Measurements from ENCODE around the gene POLG2.

DNA sequence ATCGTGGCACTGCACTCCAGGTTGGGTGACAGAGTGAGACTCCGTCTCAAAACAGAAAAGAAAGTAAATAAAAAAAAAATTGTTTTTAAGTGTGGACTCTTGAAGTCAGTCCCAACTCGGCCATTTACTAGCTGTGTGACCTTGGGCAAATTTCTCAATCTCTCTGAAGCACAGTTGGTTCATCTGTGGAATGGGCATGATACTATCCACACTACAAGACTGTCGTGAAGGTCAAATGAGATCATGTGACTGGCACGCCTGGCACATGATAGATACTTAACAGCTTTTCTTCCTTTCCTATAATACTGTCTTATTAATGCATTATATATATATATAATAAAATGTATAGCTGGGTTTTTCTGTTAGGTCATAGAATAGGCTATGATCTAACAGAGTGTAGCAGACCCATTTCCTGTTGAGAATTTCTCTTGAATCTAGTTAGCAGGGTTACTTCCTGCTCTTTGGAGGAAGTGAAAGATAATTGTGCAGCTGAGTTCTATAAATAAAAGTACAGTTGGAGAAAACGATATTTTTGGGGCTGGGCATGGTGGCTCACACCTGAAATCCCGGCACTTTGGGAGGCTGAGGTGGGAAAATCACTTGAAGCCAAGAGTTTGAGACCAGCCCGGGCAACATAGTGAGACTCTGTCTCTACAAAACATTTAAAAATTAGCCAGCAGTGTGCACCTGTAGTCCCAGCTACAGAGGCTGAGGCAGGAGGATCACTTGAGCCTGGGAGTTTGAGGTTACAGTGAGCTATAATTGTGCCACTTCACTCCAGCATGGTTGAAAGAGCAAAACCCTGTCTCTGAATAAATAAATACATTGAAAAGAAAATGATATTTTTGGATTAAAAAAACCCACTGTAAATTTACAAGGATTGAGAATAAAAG, 40.6 kb downstream of the POLG2 start:
- TF ChIP-seq POLR2A (IDR thresholded peaks at IDR 0.05; ENCODE audit: low read length) (no peak), GATA1 (IDR thresholded peaks at IDR 0.05; ENCODE audit: low read depth, low read length) (no peak)

Measured in erythroblast (primary cell).